Measurements from ENCODE around the gene PDZK1. TPM values are rescaled to one million over a fixed set of nuclear protein-coding genes. Genes with fewer than 3 reads are reported as not detected.
"Not testable (repeated sequence)": the region's sequence is repeated elsewhere in the genome, so short reads cannot be mapped to it uniquely, and the experiment has no call there.

The PDZK1 gene
- total and polyA plus RNA-seq, 2 donors (not counting 3 experiments of a cell fraction or from before 2014, with no cell fraction given), result 0.03 to 0.58 TPM

- H3K9me3 ChIP-seq (replicated peaks; ENCODE audit: control insufficient read depth, insufficient read depth, low read length); H3K79me2 ChIP-seq (ENCODE audit: control insufficient read depth, insufficient read depth, low read length); intact Hi-C loops (cut with micrococcal nuclease); H3K9me1 ChIP-seq (replicated peaks; ENCODE audit: control insufficient read depth, extremely low read depth, insufficient read depth, low read length); H3K36me3 ChIP-seq (ENCODE audit: control insufficient read depth in 2 of 2, extremely low read depth in 1 of 2, insufficient read depth in 2 of 2, low read length in 2 of 2); H3K27me3 ChIP-seq (ENCODE audit: control insufficient read depth in 2 of 2, insufficient read depth in 2 of 2, low read length in 2 of 2); H3K9ac ChIP-seq (replicated peaks; ENCODE audit: extremely low read depth, insufficient read depth, low read length); CTCF ChIA-PET; POLR2A ChIA-PET; H3K4me2 ChIP-seq (ENCODE audit: insufficient read depth, low read length); H2AFZ ChIP-seq (ENCODE audit: low read depth, low read length); H3K27ac ChIP-seq (ENCODE audit: insufficient read depth, low read depth, low read length); H3K4me3 ChIP-seq (replicated peaks in 1 of 3; ENCODE audit: insufficient read depth in 1 of 3, low read depth in 1 of 3, low read length in 3 of 3); BruUV-seq (replicated peaks); DNase-seq (ENCODE audit: low read depth, low spot score); H3K4me1 ChIP-seq (ENCODE audit: control insufficient read depth, extremely low read depth, insufficient read depth, low read length); dilution Hi-C loops (cut with MboI; ENCODE audit: extremely low pct_ligation_motif_present, low sequenced_read_pairs); H4K20me1 ChIP-seq (replicated peaks; ENCODE audit: control insufficient read depth, extremely low read depth, insufficient read depth, low read length); FAIRE-seq: not testable (repeated sequence)
Observed at GRCh38 chr1:145673217-145673616, 34.0 kb downstream of the PDZK1 start.

GRCh38 chr1:145670995-145671745 lies 36.0 kb downstream of the PDZK1 start:
- BruUV-seq (replicated peaks); H3K27me3 ChIP-seq (ENCODE audit: control insufficient read depth in 2 of 2, insufficient read depth in 2 of 2, low read length in 2 of 2); DNase-seq (ENCODE audit: low read depth, low spot score); H3K4me3 ChIP-seq (replicated peaks in 1 of 3; ENCODE audit: insufficient read depth in 1 of 3, low read depth in 1 of 3, low read length in 3 of 3); CTCF ChIA-PET; H2AFZ ChIP-seq (ENCODE audit: low read depth, low read length); FAIRE-seq; H3K27ac ChIP-seq (ENCODE audit: insufficient read depth, low read depth, low read length); H3K9me3 ChIP-seq (replicated peaks; ENCODE audit: control insufficient read depth, insufficient read depth, low read length); H3K9me1 ChIP-seq (replicated peaks; ENCODE audit: control insufficient read depth, extremely low read depth, insufficient read depth, low read length); H3K79me2 ChIP-seq (ENCODE audit: control insufficient read depth, insufficient read depth, low read length); H3K9ac ChIP-seq (replicated peaks; ENCODE audit: extremely low read depth, insufficient read depth, low read length); H4K20me1 ChIP-seq (replicated peaks; ENCODE audit: control insufficient read depth, extremely low read depth, insufficient read depth, low read length); dilution Hi-C loops (cut with MboI; ENCODE audit: extremely low pct_ligation_motif_present, low sequenced_read_pairs); POLR2A ChIA-PET; H3K4me1 ChIP-seq (ENCODE audit: control insufficient read depth, extremely low read depth, insufficient read depth, low read length); H3K36me3 ChIP-seq (ENCODE audit: control insufficient read depth in 2 of 2, extremely low read depth in 1 of 2, insufficient read depth in 2 of 2, low read length in 2 of 2); H3K4me2 ChIP-seq (ENCODE audit: insufficient read depth, low read length); intact Hi-C loops (cut with micrococcal nuclease): not testable (repeated sequence)

GRCh38 chr1:145665015-145665414 lies 42.2 kb downstream of the PDZK1 start:
- H3K9me1 ChIP-seq (replicated peaks; ENCODE audit: control insufficient read depth, extremely low read depth, insufficient read depth, low read length); FAIRE-seq; H3K4me2 ChIP-seq (ENCODE audit: insufficient read depth, low read length); H3K27ac ChIP-seq (ENCODE audit: insufficient read depth, low read depth, low read length); intact Hi-C loops (cut with micrococcal nuclease); BruUV-seq (replicated peaks); CTCF ChIA-PET; H3K36me3 ChIP-seq (ENCODE audit: control insufficient read depth in 2 of 2, extremely low read depth in 1 of 2, insufficient read depth in 2 of 2, low read length in 2 of 2); POLR2A ChIA-PET; H3K27me3 ChIP-seq (ENCODE audit: control insufficient read depth in 2 of 2, insufficient read depth in 2 of 2, low read length in 2 of 2); DNase-seq (ENCODE audit: low read depth, low spot score); H3K79me2 ChIP-seq (ENCODE audit: control insufficient read depth, insufficient read depth, low read length); H4K20me1 ChIP-seq (replicated peaks; ENCODE audit: control insufficient read depth, extremely low read depth, insufficient read depth, low read length); H2AFZ ChIP-seq (ENCODE audit: low read depth, low read length); H3K4me1 ChIP-seq (ENCODE audit: control insufficient read depth, extremely low read depth, insufficient read depth, low read length); dilution Hi-C loops (cut with MboI; ENCODE audit: extremely low pct_ligation_motif_present, low sequenced_read_pairs); H3K9me3 ChIP-seq (replicated peaks; ENCODE audit: control insufficient read depth, insufficient read depth, low read length); H3K9ac ChIP-seq (replicated peaks; ENCODE audit: extremely low read depth, insufficient read depth, low read length); H3K4me3 ChIP-seq (replicated peaks in 1 of 3; ENCODE audit: insufficient read depth in 1 of 3, low read depth in 1 of 3, low read length in 3 of 3): not testable (repeated sequence)

GRCh38 chr1:145662502-145662901 lies 44.7 kb downstream of the PDZK1 start:
- H2AFZ ChIP-seq (ENCODE audit: low read depth, low read length); POLR2A ChIA-PET; BruUV-seq (replicated peaks): not testable (repeated sequence)

More at GRCh38 chr1:145662502-145662901, 44.7 kb downstream of the PDZK1 start:
- intact Hi-C loops (cut with micrococcal nuclease); H3K9ac ChIP-seq (replicated peaks; ENCODE audit: extremely low read depth, insufficient read depth, low read length); H3K27ac ChIP-seq (ENCODE audit: insufficient read depth, low read depth, low read length); H3K9me1 ChIP-seq (replicated peaks; ENCODE audit: control insufficient read depth, extremely low read depth, insufficient read depth, low read length); H3K4me2 ChIP-seq (ENCODE audit: insufficient read depth, low read length); CTCF ChIA-PET; H3K79me2 ChIP-seq (ENCODE audit: control insufficient read depth, insufficient read depth, low read length); H3K4me1 ChIP-seq (ENCODE audit: control insufficient read depth, extremely low read depth, insufficient read depth, low read length); DNase-seq (ENCODE audit: low read depth, low spot score); FAIRE-seq; H4K20me1 ChIP-seq (replicated peaks; ENCODE audit: control insufficient read depth, extremely low read depth, insufficient read depth, low read length); dilution Hi-C loops (cut with MboI; ENCODE audit: extremely low pct_ligation_motif_present, low sequenced_read_pairs); H3K9me3 ChIP-seq (replicated peaks; ENCODE audit: control insufficient read depth, insufficient read depth, low read length); H3K27me3 ChIP-seq (ENCODE audit: control insufficient read depth in 2 of 2, insufficient read depth in 2 of 2, low read length in 2 of 2); H3K36me3 ChIP-seq (ENCODE audit: control insufficient read depth in 2 of 2, extremely low read depth in 1 of 2, insufficient read depth in 2 of 2, low read length in 2 of 2); H3K4me3 ChIP-seq (replicated peaks in 1 of 3; ENCODE audit: insufficient read depth in 1 of 3, low read depth in 1 of 3, low read length in 3 of 3): not testable (repeated sequence)

Data from endothelial cell of umbilical vein (primary cell).